Endothelial cell of umbilical vein (primary cell): Measurements from ENCODE around the gene BORCS5.

ENCODE experiments used
- EZH2 ChIP-seq: IDR thresholded peaks from 2 replicates; pipeline ENCODE4 v1.6.1; 2012; ENCODE audit warnings: borderline replicate concordance, low read depth, mild to moderate bottlenecking, moderate library complexity, low read length, inconsistent platforms; ENCODE audit not compliant: severe bottlenecking
- FOS ChIP-seq: IDR thresholded peaks from 2 replicates; pipeline ENCODE4 v1.6.1; 2011; ENCODE audit warnings: mild to moderate bottlenecking, low read length, moderate library complexity, borderline replicate concordance; ENCODE audit not compliant: insufficient read depth
- GATA2 ChIP-seq: IDR thresholded peaks from 2 replicates; pipeline ENCODE4 v1.7.0; 2011; ENCODE audit warnings: low read depth, mild to moderate bottlenecking, moderate library complexity, mixed read lengths, low read length; ENCODE audit not compliant: insufficient read length, insufficient read depth
- JUN ChIP-seq: IDR thresholded peaks from 2 replicates; pipeline ENCODE4 v1.6.1; 2011; ENCODE audit warnings: borderline replicate concordance, low read depth; ENCODE audit not compliant: insufficient read length, insufficient read depth
- POLR2A ChIP-seq: IDR thresholded peaks from 2 replicates; pipeline ENCODE4 v1.6.1; 2012; ENCODE audit warnings: low read depth, mild to moderate bottlenecking, control low read depth, low read length
- POLR2AphosphoS5 ChIP-seq: IDR thresholded peaks from 2 replicates; pipeline ENCODE4 v1.6.1; 2012; ENCODE audit warnings: low read depth, mild to moderate bottlenecking, control low read depth, low read length, moderate library complexity; ENCODE audit not compliant: insufficient read depth
- TF ChIP-seq, protein P1 (sequence below), 2 donors: IDR thresholded peaks; 1 replicate in 1 of 2; 2 replicates in 1 of 2; pipeline ENCODE4 v1.5.1; 2011; ENCODE audit warnings: low read length in 2 of 2, mild to moderate bottlenecking in 2 of 2, moderate library complexity in 2 of 2, control low read depth in 1 of 2, inconsistent platforms in 1 of 2, low read depth in 1 of 2; ENCODE audit not compliant: insufficient read depth in 1 of 2; ENCODE audit errors: extremely low read depth in 1 of 2
- TF ChIP-seq, protein P2 (sequence below): IDR thresholded peaks from 2 replicates; pipeline ENCODE4 v1.6.1; 2011; ENCODE audit not compliant: insufficient read depth, insufficient read length

GRCh38 chr12:12476857-12477531 lies 120.1 kb downstream of the BORCS5 start:
- TF ChIP-seq POLR2AphosphoS5 (no peak), JUN (no peak), POLR2A (no peak), FOS (no peak), EZH2 (no peak), GATA2 (no peak)
- TF ChIP-seq, protein P1, sequence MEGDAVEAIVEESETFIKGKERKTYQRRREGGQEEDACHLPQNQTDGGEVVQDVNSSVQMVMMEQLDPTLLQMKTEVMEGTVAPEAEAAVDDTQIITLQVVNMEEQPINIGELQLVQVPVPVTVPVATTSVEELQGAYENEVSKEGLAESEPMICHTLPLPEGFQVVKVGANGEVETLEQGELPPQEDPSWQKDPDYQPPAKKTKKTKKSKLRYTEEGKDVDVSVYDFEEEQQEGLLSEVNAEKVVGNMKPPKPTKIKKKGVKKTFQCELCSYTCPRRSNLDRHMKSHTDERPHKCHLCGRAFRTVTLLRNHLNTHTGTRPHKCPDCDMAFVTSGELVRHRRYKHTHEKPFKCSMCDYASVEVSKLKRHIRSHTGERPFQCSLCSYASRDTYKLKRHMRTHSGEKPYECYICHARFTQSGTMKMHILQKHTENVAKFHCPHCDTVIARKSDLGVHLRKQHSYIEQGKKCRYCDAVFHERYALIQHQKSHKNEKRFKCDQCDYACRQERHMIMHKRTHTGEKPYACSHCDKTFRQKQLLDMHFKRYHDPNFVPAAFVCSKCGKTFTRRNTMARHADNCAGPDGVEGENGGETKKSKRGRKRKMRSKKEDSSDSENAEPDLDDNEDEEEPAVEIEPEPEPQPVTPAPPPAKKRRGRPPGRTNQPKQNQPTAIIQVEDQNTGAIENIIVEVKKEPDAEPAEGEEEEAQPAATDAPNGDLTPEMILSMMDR (IDR thresholded peaks at IDR 0.05; ENCODE audit: extremely low read depth in 1 of 2, insufficient read depth in 1 of 2, low read depth in 1 of 2, low read length in 2 of 2): no peak
- TF ChIP-seq, protein P2, sequence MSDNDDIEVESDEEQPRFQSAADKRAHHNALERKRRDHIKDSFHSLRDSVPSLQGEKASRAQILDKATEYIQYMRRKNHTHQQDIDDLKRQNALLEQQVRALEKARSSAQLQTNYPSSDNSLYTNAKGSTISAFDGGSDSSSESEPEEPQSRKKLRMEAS: no peak
